Naive thymus-derived CD8-positive, alpha-beta T cell (primary cell): ENCODE results near the gene TMEM108. TPM values are rescaled to one million over a fixed set of nuclear protein-coding genes. Genes with fewer than 3 reads are reported as not detected.

Experiments used
- ATAC-seq, 2 donors: fragments of 150-1000 bp; cut with Tn5 transposase in 1 of 2; sonication (Bioruptor Pico), chemical (Tn5 transposase) in 1 of 2; 1 replicate in 1 of 2; 2 replicates in 1 of 2; pipeline ENCODE4 v1.10.0; 2021; ENCODE audit warnings: mild to moderate bottlenecking in 2 of 2, moderate library complexity in 2 of 2
- POLR2A ChIA-PET: fragments of 350-600 bp; sonication (Branson Sonifier 250); formaldehyde crosslinking; loops from one replicate; lab custom pipeline; 2021; ENCODE audit warnings: antibody characterized with exemption; lab: Charles Lee
- DNase-seq, 10 donors: peaks; one replicate each; pipeline versions ENCODE4 v3.0.0 to v3.0.0-alpha.2; 2020 to 2022
- H3K27ac Mint-ChIP-seq, 10 donors: one replicate each; pipeline ENCODE4 v1.8.0; 2020 to 2022; ENCODE audit warnings: mild to moderate bottlenecking in 10 of 10, mixed read lengths in 10 of 10, moderate library complexity in 4 of 10, inconsistent platforms in 1 of 10
- H3K27me3 Mint-ChIP-seq, 5 donors: one replicate each; pipeline ENCODE4 v1.8.0; 2021 to 2022; ENCODE audit warnings: mixed read lengths in 5 of 5
- H3K36me3 Mint-ChIP-seq, 3 donors: one replicate each; pipeline ENCODE4 v1.8.0; 2020 to 2022; ENCODE audit warnings: mixed read lengths in 3 of 3, mild to moderate bottlenecking in 2 of 3, inconsistent platforms in 1 of 3
- H3K4me1 Mint-ChIP-seq, 4 donors: one replicate each; pipeline ENCODE4 v1.8.0; 2021 to 2022; ENCODE audit warnings: mixed read lengths in 4 of 4
- H3K4me3 Mint-ChIP-seq, 10 donors: one replicate each; pipeline ENCODE4 v1.8.0; 2020 to 2022; ENCODE audit warnings: mild to moderate bottlenecking in 10 of 10, mixed read lengths in 10 of 10, moderate library complexity in 6 of 10, inconsistent platforms in 1 of 10
- H3K9me3 Mint-ChIP-seq, 9 donors: one replicate each; pipeline ENCODE4 v1.8.0; 2020 to 2022; ENCODE audit warnings: mixed read lengths in 9 of 9, mild to moderate bottlenecking in 3 of 9, inconsistent platforms in 1 of 9, moderate library complexity in 1 of 9
- polyA plus RNA-seq, 3 donors: library from polyadenylated mRNA; unstranded; fragments of 300-500 nt; fragmentation: Illumina TruSeq; gene quantifications; one replicate each; pipeline ENCODE4 v1.2.3, GENCODE V29; 2021
- total RNA-seq, 8 experiments: library from RNA in 2 of 8; stranded (reverse) in 2 of 8; gene quantifications; one replicate each; pipeline ENCODE4 v1.2.3 and lab custom pipeline; 2021 to 2026

The TMEM108 gene
- total and polyA plus RNA-seq, 5 experiments from 2014 or later = not detected

GRCh38 chr3:133192967-133193366 is 154.8 kb downstream of the TMEM108 start:
- Mint-ChIP-seq H3K36me3 (no peaks in the 10 kb centered on the region), H3K9me3 (no peaks in the 10 kb centered on the region), H3K27ac (no peak overlapping the region), H3K4me1 (no peaks in the 10 kb centered on the region), H3K4me3 (no peak overlapping the region), H3K27me3 (peaks cover 3 to 36% (median 8%) of the 10 kb centered on the region in 5 donors)
- no peak for ATAC-seq
- POLR2A ChIA-PET = no interaction called here
- DNase-seq = no peak

GRCh38 chr3:133196527-133196926 is 158.3 kb downstream of the TMEM108 start:
- peaks cover 2 to 23% (median 9%) of the 10 kb centered on the region in 5 donors for H3K27me3 Mint-ChIP-seq
- no peaks in the 10 kb centered on the region for H3K4me1 Mint-ChIP-seq
- H3K9me3 Mint-ChIP-seq = peaks cover 0 to 9% (median 2%) of the 10 kb centered on the region in 9 donors
- H3K4me3 Mint-ChIP-seq = no peak overlapping the region
- H3K36me3 Mint-ChIP-seq = no peaks in the 10 kb centered on the region
- no peak overlapping the region for H3K27ac Mint-ChIP-seq
- DNase-seq (no peak), ATAC-seq (no peak)
- POLR2A ChIA-PET = no interaction called here

GRCh38 chr3:133197619-133198018 is 159.4 kb downstream of the TMEM108 start:
- Mint-ChIP-seq H3K4me1 (no peaks in the 10 kb centered on the region), H3K27ac (no peak overlapping the region), H3K4me3 (no peak overlapping the region), H3K36me3 (no peaks in the 10 kb centered on the region), H3K27me3 (peaks cover 0 to 13% (median 8%) of the 10 kb centered on the region in 5 donors), H3K9me3 (peaks cover 2 to 18% (median 6%) of the 10 kb centered on the region in 9 donors)
- no peak for DNase-seq
- POLR2A ChIA-PET = no interaction called here
- no peak for ATAC-seq

- POLR2A ChIA-PET = no interaction called here
- Mint-ChIP-seq H3K36me3 (no peaks in the 10 kb centered on the region), H3K4me1 (peaks cover 1 to 17% (median 8%) of the 10 kb centered on the region in 4 donors), H3K27ac (no peak overlapping the region), H3K9me3 (peaks cover 0 to 23% (median 9%) of the 10 kb centered on the region in 9 donors), H3K4me3 (no peak overlapping the region), H3K27me3 (peaks cover 3 to 44% (median 14%) of the 10 kb centered on the region in 5 donors)
- ATAC-seq = no peak
- no peak for DNase-seq
These were observed 168.7 kb downstream of the TMEM108 start for GRCh38 chr3:133206921-133207320.

GRCh38 chr3:133208184-133208583 is 170.0 kb downstream of the TMEM108 start:
- POLR2A ChIA-PET = no interaction called here
- H3K4me1 Mint-ChIP-seq = peaks cover 1 to 17% (median 8%) of the 10 kb centered on the region in 4 donors
- no peak overlapping the region for H3K27ac Mint-ChIP-seq
- H3K36me3 Mint-ChIP-seq = no peaks in the 10 kb centered on the region
- H3K27me3 Mint-ChIP-seq = peaks cover 0 to 44% (median 14%) of the 10 kb centered on the region in 5 donors
- DNase-seq (no peak), ATAC-seq (no peak)
- H3K4me3 Mint-ChIP-seq = no peak overlapping the region
- H3K9me3 Mint-ChIP-seq = peaks cover 0 to 18% (median 5%) of the 10 kb centered on the region in 9 donors

DNA sequence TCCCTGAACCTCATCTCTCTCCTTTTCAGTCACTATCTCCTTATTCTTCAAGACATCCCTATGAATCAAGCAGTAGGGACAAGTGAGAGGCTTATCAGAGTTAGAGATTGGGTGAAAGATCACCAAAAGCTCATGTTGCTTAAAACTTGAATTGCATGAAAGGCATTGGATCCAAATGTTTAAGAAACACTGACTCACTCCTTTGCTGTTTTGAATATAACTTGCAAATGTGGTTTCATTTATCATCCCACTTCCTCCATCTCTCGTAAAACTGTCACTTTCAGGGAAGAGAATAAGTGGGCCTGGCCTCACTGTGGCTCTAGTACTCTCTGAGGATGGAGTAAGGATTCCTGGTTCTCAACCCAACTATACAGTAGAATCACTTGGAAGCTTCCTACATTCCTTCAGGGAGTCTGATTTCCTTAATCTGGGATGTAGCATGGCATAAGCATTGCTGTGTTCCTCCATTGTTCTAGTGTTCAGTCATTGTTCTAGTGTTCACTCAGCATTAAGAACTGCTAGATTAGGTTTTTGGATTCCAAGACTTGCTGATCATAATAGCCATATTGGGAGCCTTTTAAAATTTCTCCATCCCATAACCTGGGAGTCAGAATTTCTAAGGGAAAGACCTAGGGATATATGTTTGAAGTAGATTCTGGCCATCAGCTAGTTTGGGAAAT is 171.8 kb downstream of the TMEM108 start:
- peaks cover 1 to 17% (median 8%) of the 10 kb centered on the region in 4 donors for H3K4me1 Mint-ChIP-seq
- H3K9me3 Mint-ChIP-seq = peaks cover 0 to 5% (median 0%) of the 10 kb centered on the region in 9 donors
- no peak overlapping the region for H3K4me3 Mint-ChIP-seq
- POLR2A ChIA-PET = no interaction called here
- DNase-seq = no peak
- peaks cover 0 to 38% (median 11%) of the 10 kb centered on the region in 5 donors for H3K27me3 Mint-ChIP-seq
- H3K36me3 Mint-ChIP-seq = no peaks in the 10 kb centered on the region
- no peak for ATAC-seq
- no peak overlapping the region for H3K27ac Mint-ChIP-seq

- no peak for DNase-seq
- peaks cover 1 to 17% (median 8%) of the 10 kb centered on the region in 4 donors for H3K4me1 Mint-ChIP-seq
- H3K36me3 Mint-ChIP-seq = no peaks in the 10 kb centered on the region
- H3K27me3 Mint-ChIP-seq = peaks cover 0 to 32% (median 9%) of the 10 kb centered on the region in 5 donors
- ATAC-seq = no peak
- POLR2A ChIA-PET = no interaction called here
- H3K27ac Mint-ChIP-seq = no peak overlapping the region
- H3K9me3 Mint-ChIP-seq = peaks cover 0 to 2% (median 0%) of the 10 kb centered on the region in 9 donors
- no peak overlapping the region for H3K4me3 Mint-ChIP-seq
These were observed 172.5 kb downstream of the TMEM108 start for GRCh38 chr3:133210656-133211055.

GRCh38 chr3:133211449-133211848 is 173.3 kb downstream of the TMEM108 start:
- Mint-ChIP-seq H3K27ac (no peak overlapping the region), H3K9me3 (peaks cover 0 to 5% (median 0%) of the 10 kb centered on the region in 9 donors), H3K36me3 (no peaks in the 10 kb centered on the region), H3K4me3 (no peak overlapping the region), H3K4me1 (peaks cover 1 to 17% (median 8%) of the 10 kb centered on the region in 4 donors), H3K27me3 (peaks cover 0 to 24% (median 7%) of the 10 kb centered on the region in 5 donors)
- DNase-seq = no peak
- no peak for ATAC-seq
- POLR2A ChIA-PET = no interaction called here

GRCh38 chr3:133211856-133212255 is 173.7 kb downstream of the TMEM108 start:
- Mint-ChIP-seq H3K36me3 (no peaks in the 10 kb centered on the region), H3K9me3 (peaks cover 0 to 9% (median 0%) of the 10 kb centered on the region in 9 donors), H3K27ac (no peak overlapping the region), H3K4me3 (no peak overlapping the region), H3K27me3 (peaks cover 0 to 20% (median 4%) of the 10 kb centered on the region in 5 donors), H3K4me1 (peaks cover 1 to 17% (median 8%) of the 10 kb centered on the region in 4 donors)
- POLR2A ChIA-PET = no interaction called here
- ATAC-seq = no peak
- no peak for DNase-seq

DNA sequence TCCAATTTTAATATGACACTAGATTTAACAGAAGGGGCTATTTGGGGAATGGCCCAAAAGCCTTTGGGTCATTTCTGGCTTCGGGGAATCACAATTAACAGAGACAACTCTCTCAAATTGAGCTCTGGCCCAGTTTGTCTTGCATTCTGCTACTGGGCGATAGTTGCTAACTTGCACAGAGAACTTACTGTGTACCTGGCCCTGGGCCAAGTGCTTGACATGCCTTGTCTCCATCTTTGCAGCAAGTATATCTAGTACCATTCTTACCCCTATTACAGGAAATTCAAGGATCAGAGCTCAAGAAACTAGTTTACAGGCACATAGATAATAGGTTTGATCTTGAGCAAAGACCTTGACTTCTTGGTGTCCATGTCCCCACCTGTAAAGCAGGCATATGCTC is 175.7 kb downstream of the TMEM108 start:
- Mint-ChIP-seq H3K27ac (no peak overlapping the region), H3K4me1 (peaks cover 1 to 17% (median 8%) of the 10 kb centered on the region in 4 donors), H3K27me3 (peaks cover 0 to 9% (median 0%) of the 10 kb centered on the region in 5 donors), H3K4me3 (no peak overlapping the region), H3K9me3 (peaks cover 0 to 26% (median 5%) of the 10 kb centered on the region in 9 donors), H3K36me3 (no peaks in the 10 kb centered on the region)
- ATAC-seq = no peak
- DNase-seq = no peak
- POLR2A ChIA-PET = no interaction called here

- H3K9me3 Mint-ChIP-seq = peaks cover 0 to 37% (median 16%) of the 10 kb centered on the region in 9 donors
- H3K4me1 Mint-ChIP-seq = no peaks in the 10 kb centered on the region
These were observed 189.6 kb downstream of the TMEM108 start for GRCh38 chr3:133227813-133228212.

GRCh38 chr3:133230195-133230594 is 192.0 kb downstream of the TMEM108 start:
- POLR2A ChIA-PET = no interaction called here
- Mint-ChIP-seq H3K27ac (no peak overlapping the region), H3K36me3 (peaks cover 0 to 5% (median 0%) of the 10 kb centered on the region in 3 donors)

More at GRCh38 chr3:133227813-133228212, 189.6 kb downstream of the TMEM108 start:
- H3K27me3 Mint-ChIP-seq = peaks cover 1 to 13% (median 2%) of the 10 kb centered on the region in 5 donors
- POLR2A ChIA-PET = no interaction called here
- DNase-seq (no peak), ATAC-seq (no peak)
- no peak overlapping the region for H3K27ac Mint-ChIP-seq
- no peak overlapping the region for H3K4me3 Mint-ChIP-seq
- peaks cover 0 to 19% (median 0%) of the 10 kb centered on the region in 3 donors for H3K36me3 Mint-ChIP-seq

GRCh38 chr3:133236901-133237300 is 198.7 kb downstream of the TMEM108 start:
- DNase-seq (no peak), ATAC-seq (no peak)
- peaks cover under 1 to 21% (median 10%) of the 10 kb centered on the region in 5 donors for H3K27me3 Mint-ChIP-seq
- no peaks in the 10 kb centered on the region for H3K36me3 Mint-ChIP-seq
- H3K27ac Mint-ChIP-seq = no peak overlapping the region
- H3K4me1 Mint-ChIP-seq = no peaks in the 10 kb centered on the region
- H3K4me3 Mint-ChIP-seq = no peak overlapping the region
- POLR2A ChIA-PET = no interaction called here
- H3K9me3 Mint-ChIP-seq = peaks cover 0 to 6% (median 0%) of the 10 kb centered on the region in 9 donors

More at GRCh38 chr3:133230195-133230594, 192.0 kb downstream of the TMEM108 start:
- Mint-ChIP-seq H3K4me1 (no peaks in the 10 kb centered on the region), H3K9me3 (peaks cover 0 to 15% (median 4%) of the 10 kb centered on the region in 9 donors), H3K27me3 (peaks cover 0 to 13% (median 2%) of the 10 kb centered on the region in 5 donors), H3K4me3 (no peak overlapping the region)
- no peak for ATAC-seq
- DNase-seq = no peak
